Liver (tissue), 9 donors: Measurements from ENCODE around the gene HNRNPM. TPM values are rescaled to one million over a fixed set of nuclear protein-coding genes. Genes with fewer than 3 reads are reported as not detected.

Source experiments
- DNase-seq: peaks from one replicate; pipeline ENCODE4 v3.0.0-alpha.2; 2017; ENCODE audit warnings: low spot score
- H3K27ac ChIP-seq, 2 donors: one replicate each; pipeline ENCODE4 v1.7.0; 2013; ENCODE audit warnings: inconsistent platforms in 2 of 2, low read length in 2 of 2, control low read depth in 1 of 2, low read depth in 1 of 2, mild to moderate bottlenecking in 1 of 2
- H3K27me3 ChIP-seq, 4 donors: one replicate each; pipeline versions ENCODE4 v1.6.1 to v1.7.0; 2013; ENCODE audit warnings: low read length in 3 of 4, inconsistent platforms in 1 of 4, mild to moderate bottlenecking in 1 of 4, moderate library complexity in 1 of 4; ENCODE audit not compliant: control insufficient read depth in 4 of 4, insufficient read depth in 4 of 4
- H3K36me3 ChIP-seq, 4 donors: one replicate each; pipeline versions ENCODE4 v1.6.1 to v1.7.0; 2013; ENCODE audit warnings: low read length in 3 of 4, mild to moderate bottlenecking in 3 of 4, low read depth in 1 of 4, moderate library complexity in 1 of 4; ENCODE audit not compliant: control insufficient read depth in 4 of 4, insufficient read depth in 3 of 4
- H3K4me1 ChIP-seq, 4 donors: one replicate each; pipeline versions ENCODE4 v1.6.1 to v1.7.0; 2013; ENCODE audit warnings: low read length in 3 of 4, mild to moderate bottlenecking in 3 of 4, moderate library complexity in 1 of 4; ENCODE audit not compliant: control insufficient read depth in 4 of 4, insufficient read depth in 4 of 4
- H3K4me3 ChIP-seq, 3 donors: one replicate each; pipeline versions ENCODE4 v1.6.1 to v1.7.0; 2013; ENCODE audit warnings: low read length in 3 of 3, control low read depth in 1 of 3, low read depth in 1 of 3, mild to moderate bottlenecking in 1 of 3
- H3K9ac ChIP-seq, 2 donors: one replicate each; pipeline ENCODE4 v1.7.0; 2013; ENCODE audit warnings: low read length in 2 of 2, mild to moderate bottlenecking in 2 of 2, moderate library complexity in 2 of 2, control low read depth in 1 of 2, low read depth in 1 of 2
- H3K9me3 ChIP-seq, 4 donors: one replicate each; pipeline versions ENCODE4 v1.6.1 to v1.7.0; 2013; ENCODE audit warnings: low read length in 3 of 4; ENCODE audit not compliant: control insufficient read depth in 4 of 4
- ATF3 ChIP-seq: IDR thresholded peaks from 2 replicates; pipeline ENCODE4 v1.6.1; 2016; ENCODE audit warnings: antibody characterized with exemption
- CTCF ChIP-seq: fragments of 150-350 bp; IDR thresholded peaks from 2 replicates; pipeline ENCODE4 v1.5.1; 2017; ENCODE audit warnings: improper control_type of control experiment, low read depth, low read length; ENCODE audit not compliant: missing input control
- EGR1 ChIP-seq, 2 donors: IDR thresholded peaks; 2 replicates each; pipeline ENCODE4 v1.6.1; 2016 to 2018; ENCODE audit warnings: antibody characterized with exemption in 2 of 2, low read depth in 2 of 2
- FOXA1 ChIP-seq: IDR thresholded peaks from 2 replicates; pipeline ENCODE4 v1.6.1; 2016; ENCODE audit warnings: antibody characterized with exemption
- FOXA2 ChIP-seq: IDR thresholded peaks from 2 replicates; pipeline ENCODE4 v1.6.1; 2016; ENCODE audit warnings: antibody characterized with exemption
- GABPA ChIP-seq, 2 donors: IDR thresholded peaks in 1 of 2; conservative IDR thresholded peaks in 1 of 2; 2 replicates each; pipeline ENCODE4 v1.6.1; 2016; ENCODE audit warnings: antibody characterized with exemption in 2 of 2, mild to moderate bottlenecking in 1 of 2, moderate library complexity in 1 of 2
- HNF4A ChIP-seq, 2 donors: conservative IDR thresholded peaks; 2 replicates each; pipeline ENCODE4 v1.6.1; 2016; ENCODE audit warnings: antibody characterized with exemption in 2 of 2, mild to moderate bottlenecking in 2 of 2
- HNF4G ChIP-seq: IDR thresholded peaks from 2 replicates; pipeline ENCODE4 v1.6.1; 2016; ENCODE audit warnings: antibody characterized with exemption
- JUND ChIP-seq, 2 donors: IDR thresholded peaks; 2 replicates each; pipeline ENCODE4 v1.6.1; 2016; ENCODE audit warnings: antibody characterized with exemption in 2 of 2
- MAX ChIP-seq: IDR thresholded peaks from 2 replicates; pipeline ENCODE4 v1.6.1; 2016; ENCODE audit warnings: antibody characterized with exemption
- NR2F2 ChIP-seq: IDR thresholded peaks from 2 replicates; pipeline ENCODE4 v1.6.1; 2016; ENCODE audit warnings: antibody characterized with exemption
- RAD21 ChIP-seq, 2 donors: IDR thresholded peaks; 2 replicates each; pipeline ENCODE4 v1.6.1; 2016; ENCODE audit warnings: antibody characterized with exemption in 2 of 2, mild to moderate bottlenecking in 2 of 2
- REST ChIP-seq: IDR thresholded peaks from 2 replicates; pipeline ENCODE4 v1.6.1; 2016; ENCODE audit warnings: antibody characterized with exemption, mild to moderate bottlenecking
- RXRA ChIP-seq, 2 donors: IDR thresholded peaks; 2 replicates each; pipeline ENCODE4 v1.6.1; 2017 to 2018; ENCODE audit warnings: antibody characterized with exemption in 2 of 2, mild to moderate bottlenecking in 1 of 2
- SP1 ChIP-seq: IDR thresholded peaks from 2 replicates; pipeline ENCODE4 v1.6.1; 2018; ENCODE audit warnings: antibody characterized with exemption, mild to moderate bottlenecking
- TAF1 ChIP-seq: conservative IDR thresholded peaks from 2 replicates; pipeline ENCODE4 v1.6.1; 2016; ENCODE audit warnings: antibody characterized with exemption, mild to moderate bottlenecking
- YY1 ChIP-seq: IDR thresholded peaks from 2 replicates; pipeline ENCODE4 v1.6.1; 2016; ENCODE audit warnings: antibody characterized with exemption, mild to moderate bottlenecking
- ZBTB33 ChIP-seq: IDR thresholded peaks from 2 replicates; pipeline ENCODE4 v1.6.1; 2016; ENCODE audit warnings: antibody characterized with exemption
- WGBS: extraction: QIAGEN DNeasy Blood & Tissue Kit; methylation state at CpG from one replicate; pipeline ENCODE4 v1.1.7; 2013; 5-methylcytosine and 5-hydroxymethylcytosine counted together
- polyA plus RNA-seq, 2 donors: library from polyadenylated mRNA; stranded (reverse) in 1 of 2; unstranded in 1 of 2; fragments of 200-250 nt in 1 of 2; fragments of >200 nt in 1 of 2; fragmentation: Nextera tagmentation in 1 of 2; extraction: Ambion mirVana in 1 of 2; gene quantifications; one replicate each; pipeline versions ENCODE4 v1.2.1 to v1.2.3, GENCODE V29; 2013 to 2015
- total RNA-seq, 2 donors: library from RNA; depleted of rRNA; stranded (reverse); fragments of >200 nt; gene quantifications; one replicate each; pipeline ENCODE4 v1.2.3, GENCODE V29; 2014
- donor health status: healthy.
- donor health status: healthy.
- donor health status: healthy.
- donor health status: healthy.
- donor health status: healthy.

HNRNPM gene
- total and polyA plus RNA-seq, 4 donors, result 39.4 to 86.9 (median 70.7) TPM

GRCh38 chr19:8469613-8470368 lies 25.0 kb downstream of the HNRNPM start:
- Histone ChIP-seq H3K9ac (no peak overlapping the region), H3K27ac (no peak overlapping the region), H3K4me3 (no peak overlapping the region), H3K4me1 (peaks cover 0 to 3% (median 0%) of the 10 kb centered on the region in 4 donors), H3K9me3 (no peaks in the 10 kb centered on the region), H3K36me3 (peaks cover 15 to 94% (median 74%) of the 10 kb centered on the region in 4 donors), H3K27me3 (no peaks in the 10 kb centered on the region)
- 91% methylated on average over 13 of the region's 13 CpGs for WGBS
- TF ChIP-seq REST (no peak), HNF4G (no peak), GABPA (IDR thresholded peaks at IDR 0.05 in 1 of 2, conservative IDR thresholded peaks at IDR 0.05 in 1 of 2) (no peak), ZBTB33 (no peak), RXRA (IDR thresholded peaks at IDR 0.05) (no peak), HNF4A (conservative IDR thresholded peaks at IDR 0.05) (no peak), SP1 (no peak), FOXA1 (no peak), NR2F2 (no peak), FOXA2 (no peak), YY1 (no peak), EGR1 (IDR thresholded peaks at IDR 0.05; ENCODE audit: low read depth in 2 of 2) (no peak), ATF3 (no peak), MAX (no peak), TAF1 (no peak), RAD21 (IDR thresholded peaks at IDR 0.05) (no peak), CTCF (no peak), JUND (IDR thresholded peaks at IDR 0.05) (no peak)
- DNase-seq, result no peak
